GM12878 (cell line): ENCODE measurements around the gene PRKCB. TPM values are rescaled to one million over a fixed set of nuclear protein-coding genes. Genes with fewer than 3 reads are reported as not detected.

ENCODE experiments used
- ATAC-seq: fragments of 200-7000 bp; cut with Tn5 transposase; 3 replicates; pipeline ENCODE4 v1.9.1; 2020; ENCODE audit warnings: mild to moderate bottlenecking, moderate library complexity
- BruUV-seq: library from RNA; stranded (reverse); fragments of 400-500 nt; replicated peaks from 2 replicates; lab custom pipeline; 2021; lab: Mats Ljungman, UMichigan
- CTCF ChIA-PET: fragments of 300-600 bp; sonication (Branson Sonifier 250); formaldehyde crosslinking; extraction: SDS; loops from one replicate; lab custom pipeline; 2021; ENCODE audit warnings: inconsistent platforms; lab: Yijun Ruan, JAX
- POLR2A ChIA-PET: fragments of 350-600 bp; formaldehyde crosslinking; extraction: SDS; loops from one replicate; lab custom pipeline; 2021; ENCODE audit warnings: inconsistent platforms; lab: Charles Lee
- RAD21 ChIA-PET: fragments of 300-600 bp; sonication (Branson Sonifier 250); formaldehyde crosslinking; loops from one replicate; lab custom pipeline; 2023; ENCODE audit warnings: antibody characterized with exemption; ENCODE audit not compliant: unreplicated experiment; lab: Charles Lee
- SMC1A ChIA-PET: fragments of 300-600 bp; sonication (Branson Sonifier 250); formaldehyde crosslinking; loops from one replicate; lab custom pipeline; 2023; ENCODE audit not compliant: unreplicated experiment, uncharacterized antibody; lab: Charles Lee
- DNase-seq: peaks from one replicate; pipeline ENCODE4 v3.0.0-alpha.2; 2011; ENCODE audit warnings: low read depth, low spot score
- FAIRE-seq: peaks from 3 replicates; lab custom pipeline; 2011; peaks lifted over from hg19 to GRCh38; lab: Jason Lieb, UNC
- H2AFZ ChIP-seq: 2 replicates; pipeline ENCODE4 v1.6.0; 2011; ENCODE audit warnings: low read depth, low read length, control low read depth; ENCODE audit not compliant: control insufficient read depth
- H3K27ac ChIP-seq: 2 replicates; pipeline ENCODE4 v1.5.1; 2011; ENCODE audit warnings: control low read depth; ENCODE audit not compliant: control insufficient read depth, insufficient read depth
- H3K27me3 ChIP-seq, 2 experiments: replicated peaks in 1 of 2; 2 replicates each; pipeline versions ENCODE4 v1.6.0 to v1.6.1; 2011; ENCODE audit warnings: low read length in 1 of 2; ENCODE audit not compliant: control insufficient read depth in 2 of 2, insufficient read depth in 2 of 2
- H3K36me3 ChIP-seq, 2 experiments: 2 replicates each; pipeline ENCODE4 v1.5.1; 2011; ENCODE audit warnings: low read length in 1 of 2; ENCODE audit not compliant: control insufficient read depth in 2 of 2, insufficient read depth in 2 of 2
- H3K4me1 ChIP-seq: 2 replicates; pipeline ENCODE4 v1.6.1; 2011; ENCODE audit warnings: mild to moderate bottlenecking, low read length, moderate library complexity, mixed read lengths; ENCODE audit not compliant: control insufficient read depth, insufficient read depth
- H3K4me2 ChIP-seq: 2 replicates; pipeline ENCODE4 v1.6.0; 2011; ENCODE audit warnings: control low read depth; ENCODE audit not compliant: control insufficient read depth, insufficient read depth
- H3K4me3 ChIP-seq: fragments of 200-600 bp; sonication (generic); 2 replicates; pipeline ENCODE4 v1.5.1; 2016
- H3K79me2 ChIP-seq: 2 replicates; pipeline ENCODE4 v1.6.0; 2011; ENCODE audit warnings: low read length; ENCODE audit not compliant: control insufficient read depth, insufficient read depth
- H3K9ac ChIP-seq: 2 replicates; pipeline ENCODE4 v1.8.0; 2011; ENCODE audit warnings: low read length, control low read depth, mixed read lengths; ENCODE audit not compliant: control insufficient read depth, insufficient read depth
- H3K9me3 ChIP-seq: replicated peaks from 3 replicates; pipeline ENCODE4 v1.5.1; 2011; ENCODE audit warnings: mild to moderate bottlenecking, low read length; ENCODE audit not compliant: control insufficient read depth, insufficient read depth
- H4K20me1 ChIP-seq: 2 replicates; pipeline ENCODE4 v1.6.0; 2011; ENCODE audit not compliant: control insufficient read depth, insufficient read depth
- ASH2L ChIP-seq: fragments of 300-600, 200-600 bp; sonication (generic); IDR thresholded peaks from 2 replicates; pipeline ENCODE4 v1.6.1; 2017; ENCODE audit warnings: low read depth, mild to moderate bottlenecking, borderline replicate concordance
- BRCA1 ChIP-seq: IDR thresholded peaks from 2 replicates; pipeline ENCODE4 v1.6.1; 2011; ENCODE audit warnings: low read depth, low read length, improper control_type of control experiment
- CHD2 ChIP-seq: IDR thresholded peaks from 2 replicates; pipeline ENCODE4 v1.6.1; 2011; ENCODE audit warnings: low read depth, low read length, improper control_type of control experiment, borderline replicate concordance
- CREM ChIP-seq: IDR thresholded peaks from 2 replicates; pipeline ENCODE4 v1.6.1; 2014; ENCODE audit warnings: antibody characterized with exemption, low read depth
- EED ChIP-seq: sonication (generic); IDR thresholded peaks from 2 replicates; pipeline ENCODE4 v1.6.1; 2016; ENCODE audit warnings: antibody characterized with exemption, low read depth
- FOS ChIP-seq: IDR thresholded peaks from 3 replicates; pipeline ENCODE4 v1.6.1; 2011; ENCODE audit warnings: borderline replicate concordance; ENCODE audit not compliant: insufficient read length; ENCODE audit errors: extremely low read depth
- FOXM1 ChIP-seq: IDR thresholded peaks from 2 replicates; pipeline ENCODE4 v1.6.1; 2012; ENCODE audit warnings: low read depth, mild to moderate bottlenecking, inconsistent platforms, low read length, moderate library complexity
- LARP7 ChIP-seq: fragments of 450-650 bp; IDR thresholded peaks from 2 replicates; pipeline ENCODE4 v1.6.1; 2017; ENCODE audit warnings: mild to moderate bottlenecking
- NFYA ChIP-seq: IDR thresholded peaks from 2 replicates; pipeline ENCODE4 v1.6.1; 2011; ENCODE audit warnings: low read depth, mild to moderate bottlenecking, low read length, improper control_type of control experiment, borderline replicate concordance
- POLR2AphosphoS5 ChIP-seq: IDR thresholded peaks from 2 replicates; pipeline ENCODE4 v1.6.1; 2011; ENCODE audit warnings: mild to moderate bottlenecking, low read length, inconsistent platforms
- RBBP5 ChIP-seq: fragments of 200-600 bp; sonication (generic); conservative IDR thresholded peaks from 2 replicates; pipeline ENCODE4 v1.6.1; 2016
- RFX5 ChIP-seq: IDR thresholded peaks from 2 replicates; pipeline ENCODE4 v1.6.1; 2011; ENCODE audit warnings: low read depth, low read length, improper control_type of control experiment
- SREBF1 ChIP-seq: IDR thresholded peaks from 2 replicates; pipeline ENCODE4 v1.6.1; 2012; ENCODE audit warnings: mild to moderate bottlenecking, low read length
- SRF ChIP-seq, 2 experiments: IDR thresholded peaks; 2 replicates each; pipeline ENCODE4 v1.6.1; 2011; ENCODE audit warnings: low read depth in 2 of 2, low read length in 2 of 2, mild to moderate bottlenecking in 1 of 2, moderate library complexity in 1 of 2
- STAT1 ChIP-seq: fragments of 450-650 bp; conservative IDR thresholded peaks from 2 replicates; pipeline ENCODE4 v1.6.1; 2014; ENCODE audit warnings: antibody characterized with exemption, mild to moderate bottlenecking
- TCF12 ChIP-seq: IDR thresholded peaks from 2 replicates; pipeline ENCODE4 v1.6.1; 2011; ENCODE audit warnings: low read depth, mild to moderate bottlenecking, low read length
- USF1 ChIP-seq: IDR thresholded peaks from 2 replicates; pipeline ENCODE4 v1.6.1; 2011; ENCODE audit warnings: borderline replicate concordance, low read depth, mild to moderate bottlenecking, moderate library complexity, mixed read lengths, low read length; ENCODE audit not compliant: insufficient read depth; ENCODE audit errors: extremely low read length
- YBX1 ChIP-seq: fragments of 450-650 bp; IDR thresholded peaks from 2 replicates; pipeline ENCODE4 v1.6.1; 2016; ENCODE audit warnings: antibody characterized with exemption
- WGBS: methylation state at CpG from one replicate; pipeline ENCODE4 v1.1.6; 2016; ENCODE audit warnings: low lambda C conversion rate; ENCODE audit not compliant: insufficient replicate concordance, insufficient coverage; ENCODE audit errors: missing lambda C conversion rate; 5-methylcytosine and 5-hydroxymethylcytosine counted together
- in situ Hi-C: fragments of 300-500 bp; cut with MboI; formaldehyde crosslinking; loops from 9 replicates; pipeline ENCODE4 v1.14.3; 2018; ENCODE audit warnings: mixed read lengths
- intact Hi-C: fragments of 100-400 bp; cut with micrococcal nuclease; formaldehyde crosslinking; loops from one replicate; pipeline ENCODE4 v1.14.2; 2022; ENCODE audit not compliant: unreplicated experiment
- polyA plus RNA-seq, 11 experiments: library from polyadenylated mRNA; depleted of rRNA in 4 of 11; unstranded in 6 of 11; stranded (reverse) in 5 of 11; fragments of >200 nt; fragmentation: Nextera tagmentation in 4 of 11; fragmentation: Illumina TruSeq in 1 of 11; extraction: Ambion mirVana in 4 of 11; extraction: Trizol in 1 of 11; gene quantifications; 1 replicate in 1 of 11; 2 replicates in 10 of 11; pipeline versions ENCODE4 v1.2.1 to v1.2.3, GENCODE V29; 2011 to 2016; ENCODE audit warnings: inconsistent platforms in 2 of 11, missing spikeins in 2 of 11, low read depth in 1 of 11
- total RNA-seq, 4 experiments: library from RNA; depleted of rRNA in 3 of 4; stranded (reverse); fragments of >200 nt in 3 of 4; fragmentation: Illumina TruSeq in 1 of 4; extraction: Trizol in 1 of 4; gene quantifications; 2 replicates each; pipeline versions ENCODE4 v1.2.1 to v1.2.3, GENCODE V29; 2013 to 2021

PRKCB gene
- total and polyA plus RNA-seq, 10 of the 15 experiments (the other 5 are each of a cell fraction or from before 2014, with no cell fraction given), result 21.4 to 158 (median 97.3) TPM

GRCh38 chr16:24195221-24195620 is 359.4 kb downstream of the PRKCB start:
- Histone ChIP-seq H3K4me2 (no peak overlapping the region), H2AFZ (no peak overlapping the region), H3K79me2 (no peaks in the 10 kb centered on the region), H3K4me3 (no peak overlapping the region), H4K20me1 (no peaks in the 10 kb centered on the region), H3K4me1 (no peaks in the 10 kb centered on the region), H3K27ac (no peak overlapping the region), H3K27me3 (no peaks in the 10 kb centered on the region), H3K9ac (no peak overlapping the region), H3K9me3 (no peaks in the 10 kb centered on the region), H3K36me3 (peaks cover 2 to 53% of the 10 kb centered on the region in 2 experiments)
- no peak for ATAC-seq
- ChIA-PET CTCF (interaction anchor here (1.4 kb wide), 1 partner anchor 125 kb away, joined by 4 read pairs; no protein-coding TSS in a partner anchor), RAD21 (no interaction called here), SMC1A (no interaction called here), POLR2A (no interaction called here)
- intact Hi-C loops, result loop anchor here (10.0 kb wide), 1 partner anchor 60 kb away; the partner anchor contains the start of gene CACNG3
- 100% methylated on average over 2 of the region's 2 CpGs for whole genome bisulfite sequencing
- no TSS peak for BruUV-seq
- in situ Hi-C loops, result no loop called here
- TF ChIP-seq SRF (IDR thresholded peaks at IDR 0.05; ENCODE audit: low read depth in 2 of 2, low read length in 2 of 2) (no peak), RFX5 (no peak), CHD2 (no peak), LARP7 (no peak), CREM (no peak), TCF12 (no peak), YBX1 (no peak), USF1 (no peak), ASH2L (no peak), BRCA1 (no peak), STAT1 (no peak), POLR2AphosphoS5 (no peak), RBBP5 (no peak), SREBF1 (no peak), EED (no peak), NFYA (no peak), FOXM1 (no peak), FOS (no peak)
- DNase-seq, result no peak
- FAIRE-seq, result no peak
